Erythroblast (primary cell): ENCODE results near the gene LCE3B.

ENCODE experiments used
- GATA1 ChIP-seq: IDR thresholded peaks from 2 replicates; pipeline ENCODE4 v1.6.1; 2011; ENCODE audit warnings: low read depth, mild to moderate bottlenecking, control low read depth, low read length, moderate library complexity
- POLR2A ChIP-seq: IDR thresholded peaks from 2 replicates; pipeline ENCODE4 v1.6.1; 2011; ENCODE audit warnings: mild to moderate bottlenecking, low read length

GRCh38 chr1:152565115-152565514 is 48.5 kb upstream of the LCE3B start:
- TF ChIP-seq POLR2A (no peak), GATA1 (no peak)
